DMS53 treated with DMSO at 0.1 percent for 48 hours (cell line): ENCODE results near the gene ZNF423.

Experiments
- DNase-seq: peaks from one replicate; lab custom pipeline; 2025; ENCODE audit not compliant: unreplicated experiment; lab: John Stamatoyannopoulos, UW

ZNF423 gene

DNA sequence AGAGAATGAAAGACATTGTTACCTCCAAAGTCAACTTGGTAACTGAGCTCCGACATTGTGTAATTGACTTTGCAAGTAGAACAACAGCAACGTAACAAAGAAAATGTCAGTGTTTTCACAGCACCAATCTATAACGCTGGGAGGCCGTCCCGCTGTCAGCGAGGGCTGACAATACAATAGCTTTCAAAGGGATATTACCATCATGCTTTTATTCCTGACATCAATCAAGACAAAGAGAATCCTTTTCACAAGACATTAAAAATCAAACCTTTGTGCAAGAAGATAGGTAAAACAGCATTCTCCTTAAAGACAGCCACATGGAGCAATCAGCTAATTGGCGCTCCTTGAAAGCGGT lies 6.2 kb downstream of the ZNF423 start:
- DNase-seq = no peak

GRCh38 chr16:49849037-49849753 lies 6.7 kb downstream of the ZNF423 start:
- no peak for DNase-seq

- no peak for DNase-seq
These were observed 7.4 kb downstream of the ZNF423 start for GRCh38 chr16:49848530-49848929.

GRCh38 chr16:49846800-49847199 lies 9.1 kb downstream of the ZNF423 start:
- DNase-seq = no peak

GRCh38 chr16:49844359-49844758 lies 11.6 kb downstream of the ZNF423 start:
- DNase-seq = no peak

- no peak for DNase-seq
These were observed 12.2 kb downstream of the ZNF423 start for GRCh38 chr16:49843758-49844157.

- DNase-seq = no peak
These were observed 12.9 kb downstream of the ZNF423 start for GRCh38 chr16:49842972-49843371.

DNA sequence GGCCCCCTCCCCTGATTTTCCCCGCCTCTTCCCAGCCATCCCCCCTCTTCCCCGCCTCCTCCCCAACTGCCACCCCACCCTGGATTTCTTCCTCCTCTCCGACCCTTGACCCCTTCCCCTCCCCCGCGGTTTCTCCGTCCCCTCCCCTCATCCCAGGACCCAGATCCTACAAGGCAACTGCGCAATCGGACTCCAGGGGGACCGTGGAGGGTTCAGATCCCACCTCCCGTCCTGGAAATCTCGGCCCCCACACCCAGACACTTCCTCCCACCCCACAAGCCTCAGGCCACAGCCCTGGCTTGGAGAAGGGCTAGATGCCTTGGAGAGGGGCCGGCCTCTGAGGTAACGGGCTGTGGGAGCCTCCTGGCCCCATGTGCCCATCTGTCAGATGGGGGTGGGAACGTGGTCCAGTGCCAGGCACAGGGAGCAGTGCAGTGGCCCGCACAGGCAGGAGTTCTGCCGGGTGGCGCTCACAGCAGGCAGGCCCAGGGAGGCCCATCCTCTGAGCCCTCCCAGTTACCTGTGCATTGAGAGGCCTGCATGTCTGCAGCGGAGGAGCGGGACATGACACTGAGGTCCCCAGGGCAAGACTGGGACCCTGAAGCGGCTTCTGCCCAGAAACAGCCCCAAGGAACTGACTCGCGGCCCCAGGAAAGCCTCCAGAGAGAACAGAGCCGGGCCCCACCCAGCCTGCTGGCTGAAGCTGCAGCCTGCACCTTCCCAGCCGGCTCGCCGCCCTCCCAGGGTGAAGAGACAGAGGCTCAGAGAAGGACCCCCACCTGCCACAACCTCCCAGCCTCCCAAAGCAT lies 16.7 kb downstream of the ZNF423 start:
- no peak for DNase-seq

- no peak for DNase-seq
These were observed 17.4 kb downstream of the ZNF423 start for GRCh38 chr16:49838441-49839016.

DNA sequence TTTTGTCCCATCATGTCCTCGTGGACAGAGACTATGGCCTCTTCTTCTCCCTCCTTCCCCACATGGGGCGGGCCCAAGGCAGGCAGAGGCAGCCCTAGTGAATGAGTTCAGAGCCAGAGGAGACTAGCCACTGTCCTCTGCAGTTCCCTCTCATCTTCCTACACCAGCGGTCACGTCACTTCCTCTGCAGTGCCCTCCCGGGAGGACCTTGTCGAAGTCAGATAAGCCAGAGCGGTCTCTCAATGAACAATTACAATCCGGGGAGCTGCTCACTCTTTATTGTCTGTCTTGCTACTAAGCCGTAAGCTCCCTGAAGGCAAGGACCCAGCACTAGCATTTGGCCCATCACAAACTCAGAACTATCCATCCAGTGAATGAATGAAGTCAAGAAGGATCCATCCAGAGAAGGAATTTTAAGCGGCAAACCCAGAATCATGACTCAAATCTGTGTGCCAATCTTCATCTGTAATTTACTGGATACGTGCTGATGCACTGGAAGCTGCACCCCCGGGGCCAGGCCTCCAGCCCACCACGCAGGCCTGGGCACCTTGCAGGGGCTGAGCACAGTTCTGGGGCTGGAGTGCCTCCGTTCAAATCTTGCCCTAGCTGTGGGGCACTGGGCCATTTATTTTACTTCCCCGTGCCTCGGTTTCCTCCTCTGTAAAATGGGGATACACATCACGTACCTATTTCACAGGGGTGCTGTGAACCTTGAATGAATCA lies 18.1 kb downstream of the ZNF423 start:
- DNase-seq = no peak

- DNase-seq = no peak
These were observed 19.2 kb downstream of the ZNF423 start for GRCh38 chr16:49836668-49837067.

- DNase-seq = no peak
These were observed 19.7 kb downstream of the ZNF423 start for GRCh38 chr16:49836218-49836617.

GRCh38 chr16:49835161-49835777 lies 20.6 kb downstream of the ZNF423 start:
- no peak for DNase-seq

DNA sequence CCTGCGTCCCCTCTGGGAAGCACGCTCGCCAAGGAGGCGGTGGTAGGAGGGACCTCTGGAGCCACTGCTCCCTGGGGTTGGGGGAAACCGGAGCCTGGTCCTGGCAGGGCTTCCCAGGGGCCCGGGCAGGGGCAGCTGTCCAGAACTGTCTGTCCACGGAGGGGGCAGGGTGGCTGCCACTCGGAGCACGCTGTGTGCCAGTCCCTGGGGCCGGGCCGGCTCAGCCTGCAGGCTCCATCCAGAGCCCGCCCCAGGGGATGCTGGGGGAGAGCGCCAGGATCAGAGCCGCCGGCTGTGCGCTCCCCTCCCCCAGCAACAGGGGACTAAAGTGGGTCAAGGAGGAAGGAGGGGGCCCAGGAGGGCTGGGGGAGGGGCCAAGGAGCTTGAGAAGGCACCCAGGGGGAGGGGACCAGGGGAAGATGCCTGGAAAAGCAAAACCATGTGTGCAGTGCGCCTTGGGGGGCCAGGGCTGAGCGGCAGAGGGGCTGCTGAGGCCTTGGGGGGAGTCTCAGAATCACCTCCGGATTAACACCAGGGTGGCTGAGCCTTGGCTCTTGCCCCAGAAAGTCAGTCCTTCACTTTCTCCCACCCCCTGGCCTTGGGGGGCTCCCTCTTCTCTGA lies 21.3 kb downstream of the ZNF423 start:
- no peak for DNase-seq

DNA sequence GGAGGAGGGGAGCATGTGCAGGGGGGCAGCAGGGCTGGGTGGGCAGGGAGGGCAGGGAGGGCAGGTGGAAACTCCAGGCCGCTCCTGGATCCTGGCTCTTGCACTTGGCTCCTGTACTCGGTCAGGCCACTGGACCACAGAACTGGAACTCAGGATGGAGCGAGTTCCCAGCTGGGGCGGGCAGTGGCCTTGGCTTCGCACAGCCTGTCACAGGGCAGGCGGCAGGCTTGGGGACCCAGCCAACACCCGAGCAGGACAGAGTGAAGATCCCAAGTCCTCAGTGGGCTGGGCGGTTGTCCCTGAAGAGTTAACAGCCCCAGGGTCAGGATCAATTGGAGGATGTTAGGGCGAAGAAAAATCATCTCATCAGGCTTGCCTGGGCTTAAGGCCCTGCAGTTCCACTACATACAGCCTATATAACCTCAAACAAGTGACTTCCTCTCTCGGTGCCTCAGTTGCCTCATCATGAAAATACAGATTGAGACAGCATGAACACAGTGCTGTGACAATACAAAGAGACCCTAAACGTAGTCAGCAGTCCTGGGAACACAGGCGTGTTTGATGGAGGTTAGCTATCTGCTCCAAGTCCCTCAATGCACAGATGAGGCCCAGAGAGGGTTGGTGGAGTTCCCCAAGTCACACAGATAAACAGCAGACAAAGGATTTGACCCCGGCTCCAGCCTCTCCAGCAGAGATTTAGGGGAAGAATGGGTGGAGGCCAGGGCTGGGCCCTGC lies 21.9 kb downstream of the ZNF423 start:
- DNase-seq = no peak

DNA sequence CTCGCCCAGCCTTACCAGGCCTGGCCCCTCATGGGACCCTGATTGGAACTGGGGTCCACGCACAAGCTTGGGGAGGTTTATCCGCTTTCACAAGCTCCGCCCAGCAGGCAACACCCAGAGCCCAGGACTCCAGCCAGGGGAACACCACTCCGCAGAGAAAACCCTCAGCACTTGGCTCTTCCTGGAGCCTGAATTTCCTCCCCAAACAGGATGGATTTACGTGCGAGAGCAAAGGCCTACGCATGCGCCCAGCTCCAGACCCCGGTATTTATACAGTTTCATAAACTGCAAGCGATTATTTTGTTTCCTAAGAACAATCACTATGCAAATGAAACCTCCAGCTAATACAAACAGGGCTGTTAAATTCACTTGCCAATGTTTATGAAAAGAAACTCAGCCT lies 22.8 kb downstream of the ZNF423 start:
- DNase-seq = no peak

- no peak for DNase-seq
These were observed 23.7 kb downstream of the ZNF423 start for GRCh38 chr16:49832177-49832576.

DNA sequence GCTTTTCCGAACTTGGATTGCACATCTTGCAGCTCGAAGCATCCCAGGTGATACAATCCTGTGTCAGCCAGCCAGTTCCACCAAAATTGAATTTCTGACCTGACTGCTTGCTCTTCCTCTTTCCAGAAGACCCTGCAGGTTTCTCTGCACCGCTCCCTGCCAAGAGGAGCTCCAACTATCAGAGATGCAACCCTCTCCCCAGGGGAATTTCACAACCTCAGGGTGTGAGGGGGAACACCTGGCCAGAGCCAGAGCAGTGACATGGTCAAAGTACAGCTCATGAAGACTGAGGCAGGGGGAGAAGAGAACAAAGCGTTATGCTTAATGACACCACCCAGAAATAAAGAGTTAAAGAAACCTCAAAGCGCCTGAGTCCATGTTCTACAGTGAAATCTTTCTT lies 25.0 kb downstream of the ZNF423 start:
- DNase-seq = no peak

GRCh38 chr16:49828533-49829267 lies 27.2 kb downstream of the ZNF423 start:
- DNase-seq = no peak
